Left ventricle myocardium inferior (tissue), 1 donor: ENCODE data around the gene TMEM186. TPM values are rescaled to one million over a fixed set of nuclear protein-coding genes. Genes with fewer than 3 reads are reported as not detected.

ENCODE experiments used
- DNase-seq: peaks from one replicate; pipeline ENCODE4 v3.0.0-alpha.2; 2020
- H3K27ac ChIP-seq: fragments of 200-600 bp; replicated peaks from 2 replicates; pipeline ENCODE4 v1.8.0; 2021
- H3K27me3 ChIP-seq: fragments of 200-600 bp; 2 replicates; pipeline ENCODE4 v1.8.0; 2021; ENCODE audit warnings: low read depth
- H3K36me3 ChIP-seq: fragments of 200-600 bp; 2 replicates; pipeline ENCODE4 v1.8.0; 2021
- H3K4me1 ChIP-seq: fragments of 200-600 bp; 2 replicates; pipeline ENCODE4 v1.8.0; 2021
- H3K4me3 ChIP-seq: fragments of 200-600 bp; 2 replicates; pipeline ENCODE4 v1.8.0; 2021; ENCODE audit warnings: mild to moderate bottlenecking, moderate library complexity
- H3K9me3 ChIP-seq: fragments of 200-600 bp; replicated peaks from 2 replicates; pipeline ENCODE4 v1.8.0; 2021
- CTCF ChIP-seq: fragments of 200-600 bp; IDR thresholded peaks from 2 replicates; pipeline ENCODE4 v1.8.0; 2021; ENCODE audit warnings: antibody characterized with exemption, mild to moderate bottlenecking, borderline replicate concordance
- intact Hi-C: fragments of 100-400 bp; cut with micrococcal nuclease; formaldehyde crosslinking; loops from one replicate; pipeline ENCODE4 v1.11.0; 2022
- total RNA-seq: library from RNA; stranded (reverse); fragmentation: NEBNext Ultra II Directional; extraction: Animal tissue kit (Norgen Biotek cat#: 25700); gene quantifications from one replicate; pipeline ENCODE4 v1.2.1, GENCODE V29; 2021
- donor health status: DM: no; HTN: yes; CAD: no; lungs with severe emphysema.

Gene TMEM186
- total RNA-seq, 1 donor from 2014 or later = 16.4 TPM

GRCh38 chr16:8782673-8783072 lies 14.8 kb downstream of the TMEM186 start:
- Histone ChIP-seq H3K9me3 (no peaks in the 10 kb centered on the region), H3K4me3 (no peak overlapping the region), H3K4me1 (no peaks in the 10 kb centered on the region), H3K36me3 (no peaks in the 10 kb centered on the region), H3K27ac (no peak overlapping the region), H3K27me3 (no peaks in the 10 kb centered on the region)
- intact Hi-C loops = no loop called here
- TF ChIP-seq CTCF = no peak
- DNase-seq = no peak

GRCh38 chr16:8781797-8782196 lies 15.6 kb downstream of the TMEM186 start:
- DNase-seq = no peak
- Histone ChIP-seq H3K4me1 (no peaks in the 10 kb centered on the region), H3K36me3 (no peaks in the 10 kb centered on the region), H3K4me3 (no peak overlapping the region), H3K27ac (no peak overlapping the region), H3K27me3 (no peaks in the 10 kb centered on the region), H3K9me3 (no peaks in the 10 kb centered on the region)
- no peak for TF ChIP-seq CTCF
- intact Hi-C loops = no loop called here

- no peak for TF ChIP-seq CTCF
- peaks cover 15% of the 10 kb centered on the region for H3K36me3 ChIP-seq
Observed at GRCh38 chr16:8777217-8777616, 20.2 kb downstream of the TMEM186 start.

GRCh38 chr16:8776129-8776584 lies 21.3 kb downstream of the TMEM186 start:
- Histone ChIP-seq H3K36me3 (peaks cover 16% of the 10 kb centered on the region), H3K4me3 (no peak overlapping the region), H3K27me3 (no peaks in the 10 kb centered on the region), H3K4me1 (no peaks in the 10 kb centered on the region), H3K27ac (no peak overlapping the region), H3K9me3 (no peaks in the 10 kb centered on the region)
- intact Hi-C loops = no loop called here
- TF ChIP-seq CTCF = no peak
- no peak for DNase-seq

More at GRCh38 chr16:8777217-8777616, 20.2 kb downstream of the TMEM186 start:
- Histone ChIP-seq H3K4me3 (no peak overlapping the region), H3K27ac (no peak overlapping the region), H3K9me3 (no peaks in the 10 kb centered on the region), H3K27me3 (no peaks in the 10 kb centered on the region), H3K4me1 (no peaks in the 10 kb centered on the region)
- DNase-seq = no peak
- intact Hi-C loops = no loop called here

- Histone ChIP-seq H3K36me3 (peaks cover 16% of the 10 kb centered on the region), H3K27ac (no peak overlapping the region), H3K4me1 (no peaks in the 10 kb centered on the region), H3K9me3 (no peaks in the 10 kb centered on the region), H3K27me3 (no peaks in the 10 kb centered on the region), H3K4me3 (no peak overlapping the region)
- TF ChIP-seq CTCF = no peak
- intact Hi-C loops = no loop called here
- DNase-seq = no peak
Observed at GRCh38 chr16:8775359-8775758, 22.1 kb downstream of the TMEM186 start.

- Histone ChIP-seq H3K4me1 (no peaks in the 10 kb centered on the region), H3K9me3 (no peaks in the 10 kb centered on the region), H3K36me3 (peaks cover 16% of the 10 kb centered on the region), H3K27ac (no peak overlapping the region), H3K4me3 (no peak overlapping the region), H3K27me3 (no peaks in the 10 kb centered on the region)
- intact Hi-C loops = no loop called here
- TF ChIP-seq CTCF = no peak
- no peak for DNase-seq
Observed at GRCh38 chr16:8774208-8774607, 23.2 kb downstream of the TMEM186 start.
